ENCODE results near the gene SCYGR2.

Gene SCYGR2

DNA sequence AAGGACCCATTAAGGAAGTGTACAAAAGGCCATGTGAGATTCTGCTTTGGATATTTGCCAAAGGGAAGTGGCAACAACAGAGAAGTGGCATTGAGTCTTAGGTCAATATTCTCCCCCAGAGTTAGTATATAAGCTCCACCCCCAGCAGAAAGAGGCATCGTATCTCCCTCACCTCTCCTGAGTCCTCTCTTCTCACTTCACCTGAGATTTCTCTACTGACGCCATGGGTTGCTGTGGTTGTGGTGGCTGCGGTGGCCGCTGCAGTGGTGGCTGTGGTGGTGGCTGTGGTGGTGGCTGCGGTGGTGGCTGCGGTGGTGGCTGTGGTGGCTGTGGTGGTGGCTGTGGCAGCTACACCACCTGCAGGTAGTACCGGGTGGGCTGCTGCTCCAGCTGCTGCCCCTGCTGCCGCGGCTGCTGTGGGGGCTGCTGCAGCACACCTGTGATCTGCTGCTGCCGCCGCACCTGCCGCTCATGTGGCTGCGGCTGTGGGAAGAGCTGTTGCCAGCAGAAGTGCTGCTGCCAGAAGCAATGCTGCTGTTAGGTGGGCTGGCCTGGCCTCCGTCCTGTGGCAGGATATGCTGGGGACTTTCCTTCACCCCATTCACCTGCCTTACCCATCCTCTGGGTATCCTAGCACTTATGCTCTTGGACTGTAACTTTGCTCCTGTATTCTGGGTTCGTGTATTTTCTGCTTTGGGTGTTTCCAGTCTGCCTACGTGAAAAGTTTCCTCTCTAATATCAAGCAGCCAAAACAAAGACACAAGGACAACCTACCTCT is 10.1 kb downstream of the SCYGR2 start:
- Histone ChIP-seq H3K27me3 (ENCODE audit: control insufficient read depth in 2 of 2, insufficient read depth in 2 of 2, low read length in 2 of 2) (no peaks in the 10 kb centered on the region), H3K27ac (ENCODE audit: low read depth in 2 of 2, low read length in 2 of 2) (no peak overlapping the region), H3K4me1 (ENCODE audit: control insufficient read depth in 2 of 2, insufficient read depth in 2 of 2, low read length in 2 of 2) (no peaks in the 10 kb centered on the region), H3K4me3 (ENCODE audit: low read length in 2 of 2) (no peak overlapping the region), H3K9ac (ENCODE audit: low read depth in 1 of 2, low read length in 2 of 2) (no peak overlapping the region), H3K36me3 (ENCODE audit: control insufficient read depth in 2 of 2, insufficient read depth in 2 of 2, low read length in 2 of 2) (no peaks in the 10 kb centered on the region), H3K9me3 (ENCODE audit: control insufficient read depth in 2 of 2, low read length in 2 of 2) (no peaks in the 10 kb centered on the region)

DNA sequence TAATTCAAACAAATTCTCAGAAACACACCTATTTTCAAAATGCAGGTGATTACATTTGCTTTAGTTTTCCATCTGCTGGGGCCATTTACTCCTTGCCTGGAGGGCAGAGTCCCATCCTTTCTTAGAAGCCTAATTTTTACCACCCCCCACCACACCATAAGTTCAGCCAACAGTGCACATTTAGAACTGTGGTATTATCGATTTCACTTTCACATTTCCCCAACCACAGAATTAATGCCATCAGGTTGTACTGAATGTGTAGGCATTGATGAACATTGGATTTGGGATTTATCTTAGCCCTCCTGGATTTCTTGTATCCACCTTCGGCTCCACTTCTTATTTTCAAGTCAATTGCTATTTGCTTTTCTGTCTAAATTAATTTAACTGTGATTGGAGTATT is 11.4 kb downstream of the SCYGR2 start:
- no peaks in the 10 kb centered on the region for H3K4me1 ChIP-seq (ENCODE audit: control insufficient read depth in 2 of 2, insufficient read depth in 2 of 2, low read length in 2 of 2)
- H3K27ac ChIP-seq (ENCODE audit: low read depth in 2 of 2, low read length in 2 of 2) = no peak overlapping the region
- no peaks in the 10 kb centered on the region for H3K27me3 ChIP-seq (ENCODE audit: control insufficient read depth in 2 of 2, insufficient read depth in 2 of 2, low read length in 2 of 2)
- H3K36me3 ChIP-seq (ENCODE audit: control insufficient read depth in 2 of 2, insufficient read depth in 2 of 2, low read length in 2 of 2) = no peaks in the 10 kb centered on the region
- no peak overlapping the region for H3K9ac ChIP-seq (ENCODE audit: low read depth in 1 of 2, low read length in 2 of 2)
- H3K4me3 ChIP-seq (ENCODE audit: low read length in 2 of 2) = no peak overlapping the region
- no peaks in the 10 kb centered on the region for H3K9me3 ChIP-seq (ENCODE audit: control insufficient read depth in 2 of 2, low read length in 2 of 2)

DNA sequence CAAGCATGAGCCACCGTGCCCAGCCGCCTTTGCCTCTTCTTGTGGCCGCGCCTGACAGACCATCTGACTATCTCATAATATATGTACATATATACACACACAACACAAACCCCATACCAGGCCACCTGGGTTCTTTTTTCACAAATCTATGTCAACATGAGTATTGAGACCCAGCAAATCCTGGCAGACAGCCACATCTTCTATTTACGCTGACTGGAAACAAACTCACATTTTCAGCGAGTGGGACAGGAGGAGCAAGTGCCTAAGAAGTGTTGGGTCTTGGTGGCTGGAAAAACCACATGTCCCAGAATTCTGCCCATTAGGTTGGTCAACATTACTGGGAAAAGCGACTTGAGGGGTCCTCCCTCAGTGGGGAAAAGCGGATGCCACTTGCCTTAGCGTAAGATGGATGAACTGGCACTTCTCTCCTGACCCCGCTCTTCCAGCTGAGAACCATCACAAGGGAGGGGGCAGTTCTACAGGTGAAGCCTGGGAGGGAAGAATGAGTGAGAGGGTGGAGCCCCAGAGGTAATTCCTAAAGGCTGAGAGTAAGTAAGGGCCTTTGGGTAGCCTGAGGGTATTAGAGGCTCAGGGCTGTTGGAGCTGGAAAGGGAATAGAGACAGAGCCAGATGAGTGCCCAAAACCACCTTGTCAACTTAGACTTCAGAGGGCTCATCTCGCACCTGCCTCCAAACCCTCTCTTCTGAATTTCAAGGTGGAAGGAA is 14.0 kb downstream of the SCYGR2 start:
- Histone ChIP-seq H3K27ac (ENCODE audit: low read depth in 2 of 2, low read length in 2 of 2) (no peak overlapping the region), H3K9ac (ENCODE audit: low read depth in 1 of 2, low read length in 2 of 2) (no peak overlapping the region), H3K36me3 (ENCODE audit: control insufficient read depth in 2 of 2, insufficient read depth in 2 of 2, low read length in 2 of 2) (no peaks in the 10 kb centered on the region), H3K27me3 (ENCODE audit: control insufficient read depth in 2 of 2, insufficient read depth in 2 of 2, low read length in 2 of 2) (no peaks in the 10 kb centered on the region), H3K4me1 (ENCODE audit: control insufficient read depth in 2 of 2, insufficient read depth in 2 of 2, low read length in 2 of 2) (no peaks in the 10 kb centered on the region), H3K4me3 (ENCODE audit: low read length in 2 of 2) (no peak overlapping the region), H3K9me3 (ENCODE audit: control insufficient read depth in 2 of 2, low read length in 2 of 2) (no peaks in the 10 kb centered on the region)

DNA sequence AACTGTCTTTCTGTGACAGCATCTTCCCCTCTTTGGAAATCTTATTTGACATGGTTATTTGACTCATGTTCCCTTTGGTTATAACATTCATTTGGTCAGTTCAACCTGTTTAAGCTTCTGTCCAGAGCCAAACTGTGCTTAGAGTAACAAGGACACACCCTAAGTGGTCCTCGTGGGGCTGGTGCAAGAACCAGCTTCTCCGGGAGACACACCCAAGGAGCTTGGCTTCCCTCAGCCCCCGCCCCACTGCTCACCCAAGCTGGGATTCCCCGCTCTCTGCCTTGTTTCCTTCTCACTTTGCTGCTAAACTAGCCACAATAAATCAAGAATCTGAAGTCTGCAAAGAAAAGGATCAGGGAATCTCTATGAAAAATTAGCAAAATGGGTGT is 14.6 kb downstream of the SCYGR2 start:
- no peaks in the 10 kb centered on the region for H3K9me3 ChIP-seq (ENCODE audit: control insufficient read depth in 2 of 2, low read length in 2 of 2)
- no peak overlapping the region for H3K4me3 ChIP-seq (ENCODE audit: low read length in 2 of 2)
- no peak overlapping the region for H3K9ac ChIP-seq (ENCODE audit: low read depth in 1 of 2, low read length in 2 of 2)
- H3K27ac ChIP-seq (ENCODE audit: low read depth in 2 of 2, low read length in 2 of 2) = no peak overlapping the region
- no peaks in the 10 kb centered on the region for H3K36me3 ChIP-seq (ENCODE audit: control insufficient read depth in 2 of 2, insufficient read depth in 2 of 2, low read length in 2 of 2)
- H3K4me1 ChIP-seq (ENCODE audit: control insufficient read depth in 2 of 2, insufficient read depth in 2 of 2, low read length in 2 of 2) = no peaks in the 10 kb centered on the region
- H3K27me3 ChIP-seq (ENCODE audit: control insufficient read depth in 2 of 2, insufficient read depth in 2 of 2, low read length in 2 of 2) = no peaks in the 10 kb centered on the region

DNA sequence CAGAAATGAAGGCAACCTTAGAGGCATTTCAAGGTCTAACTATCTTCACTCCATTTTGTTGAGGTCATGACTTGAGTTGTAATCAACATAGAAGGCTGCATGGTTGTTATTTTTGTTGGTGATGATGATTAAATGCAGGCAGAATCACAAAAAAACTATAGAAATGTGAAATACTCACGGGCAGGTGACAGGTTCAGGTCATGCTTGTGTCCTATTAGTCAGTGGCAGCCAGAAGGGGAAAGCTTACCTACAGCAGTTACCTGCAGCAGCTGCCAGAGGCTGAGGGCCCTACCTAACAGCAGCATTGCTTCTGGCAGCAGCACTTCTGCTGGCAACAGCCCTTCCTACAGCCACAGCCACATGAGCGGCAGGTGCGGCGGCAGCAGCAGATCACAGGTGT is 15.6 kb downstream of the SCYGR2 start:
- Histone ChIP-seq H3K4me3 (ENCODE audit: low read length in 2 of 2) (no peak overlapping the region), H3K9me3 (ENCODE audit: control insufficient read depth in 2 of 2, low read length in 2 of 2) (no peaks in the 10 kb centered on the region), H3K4me1 (ENCODE audit: control insufficient read depth in 2 of 2, insufficient read depth in 2 of 2, low read length in 2 of 2) (no peaks in the 10 kb centered on the region), H3K27me3 (ENCODE audit: control insufficient read depth in 2 of 2, insufficient read depth in 2 of 2, low read length in 2 of 2) (no peaks in the 10 kb centered on the region), H3K27ac (ENCODE audit: low read depth in 2 of 2, low read length in 2 of 2) (no peak overlapping the region), H3K36me3 (ENCODE audit: control insufficient read depth in 2 of 2, insufficient read depth in 2 of 2, low read length in 2 of 2) (no peaks in the 10 kb centered on the region), H3K9ac (ENCODE audit: low read depth in 1 of 2, low read length in 2 of 2) (no peak overlapping the region)

DNA sequence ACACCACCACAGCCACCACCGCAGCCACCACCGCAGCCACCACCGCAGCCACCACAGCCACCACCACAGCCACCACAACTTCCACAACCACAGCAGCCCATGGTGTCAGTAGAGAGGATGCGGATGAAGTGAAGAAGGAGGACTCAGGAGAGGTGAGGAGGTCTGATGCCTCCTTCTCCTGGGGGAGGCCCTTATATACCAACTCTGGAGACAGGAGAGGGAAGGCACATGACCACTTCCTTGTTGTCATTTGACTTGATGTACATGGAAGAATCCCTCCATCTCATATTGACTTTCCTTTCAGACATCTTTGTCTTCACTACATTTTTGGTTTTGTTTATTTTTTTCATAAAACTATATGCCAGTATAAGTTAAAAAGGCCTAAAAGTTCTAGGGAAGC is 16.0 kb downstream of the SCYGR2 start, which contains the start of gene SCYGR3:
SCYGR3 (minus strand) TSS at position 101 of the 400 bp plus-strand sequence; CDS start at position 101, 0 bp downstream.
- H3K4me3 ChIP-seq (ENCODE audit: low read length in 2 of 2) = no peak within 1 kb of the TSS
- no peaks in the 10 kb centered on the region for H3K4me1 ChIP-seq (ENCODE audit: control insufficient read depth in 2 of 2, insufficient read depth in 2 of 2, low read length in 2 of 2)
- H3K27ac ChIP-seq (ENCODE audit: low read depth in 2 of 2, low read length in 2 of 2) = no peak within 1 kb of the TSS
- no peak within 1 kb of the TSS for H3K9ac ChIP-seq (ENCODE audit: low read depth in 1 of 2, low read length in 2 of 2)
- no peaks in the 10 kb centered on the region for H3K36me3 ChIP-seq (ENCODE audit: control insufficient read depth in 2 of 2, insufficient read depth in 2 of 2, low read length in 2 of 2)
- H3K27me3 ChIP-seq (ENCODE audit: control insufficient read depth in 2 of 2, insufficient read depth in 2 of 2, low read length in 2 of 2) = no peaks in the 10 kb centered on the region
- H3K9me3 ChIP-seq (ENCODE audit: control insufficient read depth in 2 of 2, low read length in 2 of 2) = no peaks in the 10 kb centered on the region

DNA sequence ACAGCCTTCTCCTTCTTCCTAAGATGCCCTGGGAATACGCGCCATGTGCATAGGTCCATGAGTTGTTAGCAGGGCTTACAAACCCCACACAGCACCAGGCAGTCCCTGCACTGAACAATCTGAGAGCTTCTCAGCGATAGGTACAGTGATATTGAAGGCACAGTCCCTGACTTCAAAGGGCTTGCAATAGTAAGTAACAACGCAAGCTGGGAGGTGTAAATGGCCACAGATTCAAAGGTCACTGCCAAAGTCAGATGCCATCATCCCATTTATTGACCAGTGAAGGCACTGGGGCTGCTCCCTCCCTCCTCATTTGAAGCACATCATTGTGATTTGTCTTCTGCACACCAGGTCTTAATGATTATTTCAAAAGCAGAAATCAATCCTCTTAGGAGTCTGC is 16.5 kb downstream of the SCYGR2 start:
- Histone ChIP-seq H3K36me3 (ENCODE audit: control insufficient read depth in 2 of 2, insufficient read depth in 2 of 2, low read length in 2 of 2) (no peaks in the 10 kb centered on the region), H3K4me3 (ENCODE audit: low read length in 2 of 2) (no peak overlapping the region), H3K27ac (ENCODE audit: low read depth in 2 of 2, low read length in 2 of 2) (no peak overlapping the region), H3K9me3 (ENCODE audit: control insufficient read depth in 2 of 2, low read length in 2 of 2) (no peaks in the 10 kb centered on the region), H3K27me3 (ENCODE audit: control insufficient read depth in 2 of 2, insufficient read depth in 2 of 2, low read length in 2 of 2) (no peaks in the 10 kb centered on the region), H3K4me1 (ENCODE audit: control insufficient read depth in 2 of 2, insufficient read depth in 2 of 2, low read length in 2 of 2) (no peaks in the 10 kb centered on the region), H3K9ac (ENCODE audit: low read depth in 1 of 2, low read length in 2 of 2) (no peak overlapping the region)

DNA sequence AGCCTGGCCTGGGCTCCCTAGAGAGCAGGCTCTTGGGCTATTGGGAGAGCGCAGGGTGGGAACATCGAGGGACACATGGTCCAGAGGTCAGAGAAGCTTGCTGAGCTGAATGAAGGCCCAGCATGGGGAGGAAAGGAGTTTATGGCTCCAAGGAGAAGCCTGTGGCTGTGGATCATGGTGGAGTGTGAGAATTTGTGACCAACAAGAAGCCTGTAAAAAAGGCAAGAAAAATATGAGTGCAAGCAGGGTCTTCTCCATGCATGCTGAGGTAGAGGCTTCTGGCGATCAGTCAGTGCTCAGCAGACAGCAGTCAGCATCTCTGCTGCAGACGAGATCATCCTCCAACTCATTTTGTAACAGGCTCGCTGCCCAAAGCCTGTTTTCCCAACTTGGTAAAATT is 17.2 kb downstream of the SCYGR2 start:
- Histone ChIP-seq H3K4me3 (ENCODE audit: low read length in 2 of 2) (no peak overlapping the region), H3K36me3 (ENCODE audit: control insufficient read depth in 2 of 2, insufficient read depth in 2 of 2, low read length in 2 of 2) (no peaks in the 10 kb centered on the region), H3K4me1 (ENCODE audit: control insufficient read depth in 2 of 2, insufficient read depth in 2 of 2, low read length in 2 of 2) (no peaks in the 10 kb centered on the region), H3K9ac (ENCODE audit: low read depth in 1 of 2, low read length in 2 of 2) (no peak overlapping the region), H3K27me3 (ENCODE audit: control insufficient read depth in 2 of 2, insufficient read depth in 2 of 2, low read length in 2 of 2) (no peaks in the 10 kb centered on the region), H3K27ac (ENCODE audit: low read depth in 2 of 2, low read length in 2 of 2) (no peak overlapping the region), H3K9me3 (ENCODE audit: control insufficient read depth in 2 of 2, low read length in 2 of 2) (no peaks in the 10 kb centered on the region)

DNA sequence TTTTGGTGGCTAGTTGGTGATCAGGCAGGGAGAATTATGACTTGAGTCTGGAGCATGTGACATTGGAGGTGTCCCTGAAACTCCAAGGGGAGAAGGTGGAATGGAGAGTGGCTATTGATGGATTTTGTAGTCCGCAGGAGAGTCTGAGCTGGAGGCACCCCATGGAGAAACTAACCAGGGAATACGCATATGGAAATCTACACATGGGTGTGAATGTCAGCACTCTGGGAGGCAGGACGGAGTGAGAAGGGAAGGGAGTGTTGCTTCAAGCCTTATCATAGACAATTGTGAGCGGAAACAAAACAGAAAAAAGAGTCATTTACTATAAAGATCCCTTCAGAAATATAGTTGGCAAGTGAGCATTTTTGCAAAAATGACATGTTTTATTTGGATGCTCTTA is 17.9 kb downstream of the SCYGR2 start:
- Histone ChIP-seq H3K9ac (ENCODE audit: low read depth in 1 of 2, low read length in 2 of 2) (no peak overlapping the region), H3K27ac (ENCODE audit: low read depth in 2 of 2, low read length in 2 of 2) (no peak overlapping the region), H3K27me3 (ENCODE audit: control insufficient read depth in 2 of 2, insufficient read depth in 2 of 2, low read length in 2 of 2) (peaks cover 0 to 3% of the 10 kb centered on the region in 2 donors), H3K4me3 (ENCODE audit: low read length in 2 of 2) (no peak overlapping the region), H3K4me1 (ENCODE audit: control insufficient read depth in 2 of 2, insufficient read depth in 2 of 2, low read length in 2 of 2) (no peaks in the 10 kb centered on the region), H3K9me3 (ENCODE audit: control insufficient read depth in 2 of 2, low read length in 2 of 2) (no peaks in the 10 kb centered on the region), H3K36me3 (ENCODE audit: control insufficient read depth in 2 of 2, insufficient read depth in 2 of 2, low read length in 2 of 2) (no peaks in the 10 kb centered on the region)

DNA sequence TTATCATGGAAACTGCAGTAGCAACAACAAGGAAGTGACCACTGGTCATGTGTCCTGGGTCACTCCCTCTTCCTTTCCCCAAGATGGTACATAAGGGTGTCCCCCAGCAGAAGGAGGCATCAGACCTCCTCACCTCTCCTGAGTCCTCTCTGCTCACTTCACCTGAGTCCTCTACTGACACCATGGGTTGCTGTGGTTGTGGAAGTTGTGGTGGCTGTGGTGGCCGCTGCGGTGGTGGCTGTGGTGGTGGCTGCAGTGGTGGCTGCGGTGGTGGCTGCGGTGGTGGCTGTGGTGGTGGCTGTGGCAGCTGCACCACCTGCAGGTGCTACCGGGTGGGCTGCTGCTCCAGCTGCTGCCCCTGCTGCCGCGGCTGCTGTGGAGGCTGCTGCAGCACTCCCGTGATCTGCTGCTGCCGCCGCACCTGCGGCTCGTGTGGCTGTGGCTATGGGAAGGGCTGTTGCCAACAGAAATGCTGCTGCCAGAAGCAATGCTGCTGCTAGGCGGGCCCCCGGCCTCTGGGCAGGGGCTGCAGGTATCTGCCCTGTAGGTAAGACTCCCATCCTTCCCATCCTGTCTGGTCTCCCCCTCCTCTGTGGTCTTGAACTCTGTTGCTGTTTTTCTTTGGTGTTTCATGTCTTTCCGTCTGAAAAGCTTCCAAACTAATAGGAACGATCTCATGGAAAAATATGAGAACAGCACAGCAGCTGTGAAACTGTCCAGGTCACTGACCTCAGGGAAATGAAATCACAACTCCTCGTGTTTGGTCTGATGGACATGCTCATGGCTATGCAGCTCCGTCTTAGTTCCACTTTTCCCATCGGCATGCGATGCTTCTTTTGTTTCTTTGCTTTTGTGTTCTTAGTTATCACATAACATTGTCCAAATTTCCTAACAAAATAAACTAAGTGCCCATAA is 18.9 kb downstream of the SCYGR2 start, which contains the start of gene SCYGR4:
SCYGR4 (plus strand) TSS at position 183 of the 915 bp plus-strand sequence; CDS start at position 183, 0 bp downstream.
- Histone ChIP-seq H3K9me3 (ENCODE audit: control insufficient read depth in 2 of 2, low read length in 2 of 2) (no peaks in the 10 kb centered on the region), H3K9ac (ENCODE audit: low read depth in 1 of 2, low read length in 2 of 2) (no peak within 1 kb of the TSS), H3K27me3 (ENCODE audit: control insufficient read depth in 2 of 2, insufficient read depth in 2 of 2, low read length in 2 of 2) (peaks cover 0 to 3% of the 10 kb centered on the region in 2 donors), H3K4me3 (ENCODE audit: low read length in 2 of 2) (no peak within 1 kb of the TSS), H3K36me3 (ENCODE audit: control insufficient read depth in 2 of 2, insufficient read depth in 2 of 2, low read length in 2 of 2) (no peaks in the 10 kb centered on the region), H3K4me1 (ENCODE audit: control insufficient read depth in 2 of 2, insufficient read depth in 2 of 2, low read length in 2 of 2) (no peaks in the 10 kb centered on the region), H3K27ac (ENCODE audit: low read depth in 2 of 2, low read length in 2 of 2) (no peak within 1 kb of the TSS)

All from mucosa of rectum (tissue), 2 donors.